ENCODE data around the gene PTCD3. TPM values are rescaled to one million over a fixed set of nuclear protein-coding genes. Genes with fewer than 3 reads are reported as not detected.

The PTCD3 gene
- total and polyA plus RNA-seq, 2 of the 4 experiments (the other 2 are of a cell fraction), result 44.0 to 48.9 TPM

DNA sequence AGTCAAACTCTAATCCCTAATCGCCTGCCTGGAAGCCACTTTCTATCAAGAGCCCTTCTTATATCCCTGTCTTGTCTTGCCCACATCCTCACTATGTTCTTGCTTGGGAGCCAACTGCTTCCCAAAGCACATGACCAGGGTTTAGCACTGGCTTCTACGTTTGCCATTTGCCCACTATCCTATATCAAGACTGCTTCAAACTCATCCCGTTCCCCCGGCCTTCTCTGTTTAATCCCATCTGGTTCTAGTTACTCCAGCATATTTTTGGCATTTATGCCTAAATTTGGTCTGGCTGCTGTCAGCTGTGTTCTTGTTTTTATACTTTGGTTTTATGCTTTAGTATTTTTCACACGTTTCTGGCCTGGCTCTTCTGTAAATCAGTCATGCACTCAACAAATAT is 40.5 kb upstream of the PTCD3 start:
- no peak overlapping the region for H3K14ac ChIP-seq (replicated peaks; ENCODE audit: low read depth, low read length)
- no peaks in the 10 kb centered on the region for H3K9me3 ChIP-seq (ENCODE audit: control insufficient read depth, insufficient read depth, low read length)
- H3K9ac ChIP-seq (ENCODE audit: low read depth, low read length), result no peak overlapping the region
- H2AK9ac ChIP-seq (replicated peaks; ENCODE audit: low read depth, low read length, poor library complexity), result no peak overlapping the region
- no peak overlapping the region for H4K91ac ChIP-seq (ENCODE audit: insufficient read depth, low read depth, low read length)
- no peaks in the 10 kb centered on the region; the same call in 1 of the 2 replicates for H4K20me1 ChIP-seq (ENCODE audit: insufficient read depth, low read length)
- 83% methylated on average over 2 of the region's 5 CpGs; no CpG with 5 or more reads in 1 of the 2 experiments for WGBS, 2 experiments (ENCODE audit: extremely low coverage in 2 of 2, insufficient read length in 1 of 2)
- dilution Hi-C loops (cut with HindIII; ENCODE audit: low sequenced_read_pairs, unreplicated experiment) (no loop called here), in situ Hi-C loops (cut with MboI; ENCODE audit: low sequenced_read_pairs) (no loop called here), intact Hi-C loops (cut with micrococcal nuclease) (no loop called here)
- peaks cover 29% of the 10 kb centered on the region for H3K36me3 ChIP-seq (ENCODE audit: control insufficient read depth, insufficient read depth, low read length)
- H2BK5ac ChIP-seq (ENCODE audit: low read depth, low read length, poor library complexity, severe bottlenecking), result no peak overlapping the region
- H2AFZ ChIP-seq (replicated peaks; ENCODE audit: low read length, poor library complexity), result no peak overlapping the region
- H3K27ac ChIP-seq (ENCODE audit: insufficient read depth, low read length), result peak overlapping the region; percentile 23; the same call in 1 of the 2 replicates
- BruUV-seq (replicated peaks), result no TSS peak
- ATAC-seq (ENCODE audit: low read depth), result no peak
- no peak overlapping the region for H3K18ac ChIP-seq (ENCODE audit: low read depth, low read length)
- H3K4me3 ChIP-seq (ENCODE audit: insufficient read depth, low read depth, low read length), result no peak overlapping the region
- no peak overlapping the region for H3K4ac ChIP-seq (ENCODE audit: low read depth, low read length)
- TF ChIP-seq, protein P1, sequence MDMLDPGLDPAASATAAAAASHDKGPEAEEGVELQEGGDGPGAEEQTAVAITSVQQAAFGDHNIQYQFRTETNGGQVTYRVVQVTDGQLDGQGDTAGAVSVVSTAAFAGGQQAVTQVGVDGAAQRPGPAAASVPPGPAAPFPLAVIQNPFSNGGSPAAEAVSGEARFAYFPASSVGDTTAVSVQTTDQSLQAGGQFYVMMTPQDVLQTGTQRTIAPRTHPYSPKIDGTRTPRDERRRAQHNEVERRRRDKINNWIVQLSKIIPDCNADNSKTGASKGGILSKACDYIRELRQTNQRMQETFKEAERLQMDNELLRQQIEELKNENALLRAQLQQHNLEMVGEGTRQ (IDR thresholded peaks at IDR 0.05; ENCODE audit: low read depth, low read length), result no peak
- TF ChIP-seq BHLHE40 (IDR thresholded peaks at IDR 0.05; ENCODE audit: low read depth, low read length) (no peak), RFX5 (IDR thresholded peaks at IDR 0.05; ENCODE audit: low read depth, low read length) (no peak), RCOR1 (IDR thresholded peaks at IDR 0.05; ENCODE audit: insufficient replicate concordance, low read length) (no peak), CHD1 (IDR thresholded peaks at IDR 0.05; ENCODE audit: low read depth, low read length) (no peak), CEBPB (IDR thresholded peaks at IDR 0.05; ENCODE audit: low read depth, low read length) (no peak), MXI1 (IDR thresholded peaks at IDR 0.05; ENCODE audit: borderline replicate concordance, low read depth, low read length) (no peak), SMC3 (IDR thresholded peaks at IDR 0.05; ENCODE audit: low read depth, low read length) (no peak), NFE2L2 (IDR thresholded peaks at IDR 0.05; ENCODE audit: low read depth, low read length) (no peak)
- TF ChIP-seq, protein P2, sequence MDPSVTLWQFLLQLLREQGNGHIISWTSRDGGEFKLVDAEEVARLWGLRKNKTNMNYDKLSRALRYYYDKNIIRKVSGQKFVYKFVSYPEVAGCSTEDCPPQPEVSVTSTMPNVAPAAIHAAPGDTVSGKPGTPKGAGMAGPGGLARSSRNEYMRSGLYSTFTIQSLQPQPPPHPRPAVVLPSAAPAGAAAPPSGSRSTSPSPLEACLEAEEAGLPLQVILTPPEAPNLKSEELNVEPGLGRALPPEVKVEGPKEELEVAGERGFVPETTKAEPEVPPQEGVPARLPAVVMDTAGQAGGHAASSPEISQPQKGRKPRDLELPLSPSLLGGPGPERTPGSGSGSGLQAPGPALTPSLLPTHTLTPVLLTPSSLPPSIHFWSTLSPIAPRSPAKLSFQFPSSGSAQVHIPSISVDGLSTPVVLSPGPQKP (IDR thresholded peaks at IDR 0.05; ENCODE audit: borderline replicate concordance, low read depth, low read length), result no peak
- TF ChIP-seq, protein P3, sequence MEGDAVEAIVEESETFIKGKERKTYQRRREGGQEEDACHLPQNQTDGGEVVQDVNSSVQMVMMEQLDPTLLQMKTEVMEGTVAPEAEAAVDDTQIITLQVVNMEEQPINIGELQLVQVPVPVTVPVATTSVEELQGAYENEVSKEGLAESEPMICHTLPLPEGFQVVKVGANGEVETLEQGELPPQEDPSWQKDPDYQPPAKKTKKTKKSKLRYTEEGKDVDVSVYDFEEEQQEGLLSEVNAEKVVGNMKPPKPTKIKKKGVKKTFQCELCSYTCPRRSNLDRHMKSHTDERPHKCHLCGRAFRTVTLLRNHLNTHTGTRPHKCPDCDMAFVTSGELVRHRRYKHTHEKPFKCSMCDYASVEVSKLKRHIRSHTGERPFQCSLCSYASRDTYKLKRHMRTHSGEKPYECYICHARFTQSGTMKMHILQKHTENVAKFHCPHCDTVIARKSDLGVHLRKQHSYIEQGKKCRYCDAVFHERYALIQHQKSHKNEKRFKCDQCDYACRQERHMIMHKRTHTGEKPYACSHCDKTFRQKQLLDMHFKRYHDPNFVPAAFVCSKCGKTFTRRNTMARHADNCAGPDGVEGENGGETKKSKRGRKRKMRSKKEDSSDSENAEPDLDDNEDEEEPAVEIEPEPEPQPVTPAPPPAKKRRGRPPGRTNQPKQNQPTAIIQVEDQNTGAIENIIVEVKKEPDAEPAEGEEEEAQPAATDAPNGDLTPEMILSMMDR (conservative IDR thresholded peaks at IDR 0.05; ENCODE audit: low read depth, low read length), result no peak
- no peaks in the 10 kb centered on the region for H3K27me3 ChIP-seq (ENCODE audit: control insufficient read depth, insufficient read depth, low read length)
- H2BK20ac ChIP-seq (ENCODE audit: low read depth, low read length), result no peak overlapping the region
- H2BK15ac ChIP-seq (ENCODE audit: low read depth, low read length), result no peak overlapping the region
- H3K23ac ChIP-seq (ENCODE audit: low read depth, low read length), result no peak overlapping the region
- H4K8ac ChIP-seq (ENCODE audit: low read depth in 2 of 2, low read length in 2 of 2), result no peak overlapping the region
- H2AK5ac ChIP-seq (ENCODE audit: low read depth, low read length), result peak overlapping the region; percentile 44; the same call in 1 of the 2 replicates
- ChIA-PET CTCF (no interaction called here), POLR2A (ENCODE audit: unreplicated experiment) (no interaction called here)
- no peak overlapping the region for H4K5ac ChIP-seq (ENCODE audit: low read depth, low read length)
- H2BK120ac ChIP-seq (ENCODE audit: low read depth, low read length), result no peak overlapping the region
- H3K79me1 ChIP-seq (ENCODE audit: low read depth in 1 of 2, low read length in 2 of 2), result peaks cover 7 to 25% of the 10 kb centered on the region in 2 experiments
- peaks cover 4% of the 10 kb centered on the region for H3K4me1 ChIP-seq (ENCODE audit: control insufficient read depth, insufficient read depth, low read length)
- peaks cover 2% of the 10 kb centered on the region for H3K9me1 ChIP-seq (ENCODE audit: insufficient read depth, low read length)
- H3K56ac ChIP-seq (ENCODE audit: extremely low read depth, insufficient read depth, low read length), result no peak overlapping the region
- DNase-seq, result no peak
- no peak overlapping the region for H3K4me2 ChIP-seq (ENCODE audit: low read depth, low read length)
